GM18517 (cell line): Measurements from ENCODE around the gene OXSM.
A peak's percentile ranks its signal among the peaks of the same experiment; 100 is the strongest.

Experiments
- ATAC-seq: cut with Tn5 transposase; IDR thresholded peaks from one replicate; pipeline ENCODE4 v1.9.1; 2021; ENCODE audit warnings: mild to moderate bottlenecking, moderate library complexity; ENCODE audit not compliant: unreplicated experiment

The OXSM gene

DNA sequence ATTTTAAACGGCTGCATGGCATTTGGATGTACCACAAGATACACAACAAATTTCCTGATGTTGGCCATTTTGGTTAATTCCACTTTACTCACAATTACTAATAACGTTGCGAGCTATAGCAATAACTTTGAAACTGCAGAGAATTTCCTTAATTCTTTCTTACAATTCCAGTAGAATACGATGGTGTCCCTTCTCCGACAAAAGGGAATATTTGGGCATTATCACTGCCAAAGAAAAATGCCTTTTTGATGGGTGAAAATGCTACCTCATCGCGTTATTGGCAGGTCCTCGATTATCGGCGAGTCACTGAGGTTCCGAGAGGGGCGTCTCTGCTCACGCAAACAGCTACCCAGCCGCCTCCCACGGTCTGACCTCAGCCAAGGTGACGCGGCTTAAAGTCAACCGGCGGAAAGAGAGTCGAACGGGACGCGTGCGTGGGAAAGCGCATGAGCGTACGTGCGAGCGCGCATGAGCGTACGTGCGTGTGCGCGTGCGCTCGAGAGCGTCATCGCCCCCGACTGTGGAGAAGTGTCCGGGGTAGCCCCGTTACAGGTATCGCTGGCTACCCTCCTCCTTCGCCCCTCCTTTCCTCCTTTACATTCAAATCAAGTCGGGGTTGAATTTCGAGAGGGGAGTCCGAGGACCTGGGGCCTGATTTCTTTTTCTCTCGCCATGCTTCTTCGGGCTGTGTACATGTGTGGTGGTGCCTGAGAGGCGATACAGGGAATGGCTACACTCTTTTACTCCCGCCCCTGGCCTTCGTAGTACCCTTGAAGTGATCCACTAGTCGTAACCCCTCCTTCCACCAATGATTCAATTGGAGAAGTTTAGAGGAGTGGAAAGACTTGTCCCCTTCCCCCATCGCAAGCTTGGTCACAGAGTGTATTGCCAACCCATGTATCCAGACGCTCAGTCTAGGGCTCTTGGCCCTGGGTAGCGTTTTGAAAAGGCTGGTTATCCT is at the start of gene OXSM:
Gene OXSM (plus strand): TSS at position 495 of the 961 bp plus-strand sequence. CDS start 931 bp downstream, outside the sequence.
- peak; percentile 90 for ATAC-seq

DNA sequence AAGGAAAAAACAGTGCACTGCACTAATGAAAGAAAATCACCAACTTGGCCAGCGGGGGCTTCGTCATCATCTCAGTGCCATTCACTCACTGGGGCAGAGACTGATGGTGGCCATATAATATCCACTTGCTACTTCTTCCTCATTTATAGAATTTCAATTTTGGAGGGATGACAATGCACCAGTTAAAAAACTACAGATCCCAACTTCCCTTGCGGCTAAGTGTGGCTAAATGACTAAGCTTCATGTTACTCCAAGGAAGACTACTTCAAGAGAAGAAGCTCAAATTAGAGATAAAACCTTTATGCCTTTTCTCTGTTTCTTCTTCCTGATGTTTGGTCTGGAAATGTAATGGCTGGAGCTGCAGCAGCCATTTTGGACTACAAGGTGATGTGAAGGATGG is 45.4 kb upstream of the OXSM start:
- ATAC-seq: no peak

DNA sequence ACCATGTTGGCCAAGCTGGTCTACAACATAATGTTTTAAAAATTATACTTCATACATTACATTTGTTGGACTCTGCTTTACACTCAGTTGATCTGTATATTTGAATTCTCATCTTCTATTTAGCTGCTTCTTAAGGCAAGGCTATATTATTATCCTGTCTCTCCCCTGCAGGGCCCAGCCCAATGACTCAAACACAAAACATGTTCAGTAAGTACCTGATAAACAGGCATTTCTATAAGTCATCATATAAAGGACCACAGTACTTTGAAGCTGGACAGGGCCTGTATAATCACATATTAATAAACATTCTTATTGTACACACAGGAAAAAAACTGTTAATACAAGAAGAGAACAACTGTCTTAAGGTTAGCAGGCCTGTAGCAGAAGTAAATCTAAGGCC is 42.9 kb upstream of the OXSM start:
- ATAC-seq: no peak

DNA sequence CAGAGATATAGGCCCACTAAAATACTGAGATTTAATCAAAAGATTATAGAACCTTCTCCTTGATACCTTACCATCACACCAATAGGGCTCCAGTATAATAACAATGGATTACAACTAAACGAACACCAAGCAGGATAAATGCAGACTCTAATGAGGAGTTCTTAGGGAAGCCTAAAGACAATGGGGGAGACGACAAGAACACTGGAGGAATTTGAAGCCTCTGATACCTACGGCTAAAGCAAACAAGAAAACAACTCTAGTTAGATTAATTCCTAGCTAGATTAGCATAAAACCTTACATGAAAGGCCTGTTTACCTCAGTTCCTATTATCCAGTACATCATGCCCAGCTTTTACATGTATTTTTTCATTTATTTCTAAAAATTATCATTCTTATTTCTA is 41.7 kb upstream of the OXSM start:
- no peak for ATAC-seq

DNA sequence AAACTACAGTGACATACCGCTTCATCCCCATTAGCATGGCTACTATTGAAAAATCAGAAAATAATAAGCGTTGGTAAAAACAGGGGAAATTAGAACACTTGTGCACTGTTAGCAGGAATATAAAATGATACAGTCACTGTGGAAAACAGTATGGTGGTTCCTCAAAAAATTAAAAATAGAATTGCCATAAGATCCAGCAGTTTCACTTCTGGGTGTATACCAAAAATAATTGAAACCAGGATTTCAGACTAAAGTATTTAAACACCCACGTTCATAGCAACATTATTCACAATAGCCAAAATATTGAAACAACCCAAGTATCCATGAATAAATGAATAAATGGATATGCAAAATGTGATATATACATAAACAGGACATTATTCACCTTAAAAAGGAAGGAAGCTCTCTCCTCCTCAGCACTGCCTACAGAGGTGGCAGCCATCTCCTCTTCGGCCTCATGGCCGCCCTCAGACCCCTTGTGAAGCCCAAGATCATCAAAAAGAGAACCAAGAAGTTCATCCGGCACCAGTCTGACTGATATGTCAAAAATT is 40.8 kb upstream of the OXSM start:
- ATAC-seq: no peak

DNA sequence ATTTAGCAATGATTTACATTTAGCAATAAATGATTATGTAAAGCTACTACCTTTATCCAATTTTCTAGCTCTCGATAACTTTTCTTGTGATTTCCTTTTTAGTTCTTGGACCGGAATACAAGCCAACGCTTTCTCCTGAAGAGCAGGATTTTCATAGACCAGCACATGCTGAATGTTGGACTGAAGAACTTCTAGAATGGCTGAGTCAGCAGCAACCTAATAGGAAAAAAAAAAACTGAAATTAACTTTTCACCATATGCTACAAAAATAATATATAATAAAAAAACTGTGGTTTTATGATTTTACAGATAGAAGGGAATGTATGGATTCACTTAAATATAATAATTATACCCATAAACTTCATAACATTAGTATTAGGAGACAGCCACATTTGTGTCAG is 38.8 kb upstream of the OXSM start:
- ATAC-seq: no peak

DNA sequence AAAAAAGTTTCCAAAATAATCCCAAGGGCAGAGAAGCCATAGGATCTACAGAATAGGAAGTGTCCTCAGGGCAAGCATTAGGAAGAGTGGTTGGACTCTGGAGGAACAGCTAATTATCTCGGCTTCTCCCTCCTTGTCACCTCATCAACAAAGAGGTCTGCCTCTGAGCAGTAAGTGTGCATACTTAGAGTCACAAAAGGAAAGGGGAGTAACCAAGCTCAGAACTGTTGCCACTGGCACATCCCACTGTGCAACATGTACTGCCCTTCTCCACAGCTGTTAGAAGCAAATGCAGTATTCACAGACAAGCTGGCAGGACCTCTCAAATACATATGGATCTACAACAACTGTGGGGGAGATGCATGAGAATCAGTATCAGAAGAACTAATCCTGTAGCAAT is 38.2 kb upstream of the OXSM start:
- ATAC-seq: no peak

DNA sequence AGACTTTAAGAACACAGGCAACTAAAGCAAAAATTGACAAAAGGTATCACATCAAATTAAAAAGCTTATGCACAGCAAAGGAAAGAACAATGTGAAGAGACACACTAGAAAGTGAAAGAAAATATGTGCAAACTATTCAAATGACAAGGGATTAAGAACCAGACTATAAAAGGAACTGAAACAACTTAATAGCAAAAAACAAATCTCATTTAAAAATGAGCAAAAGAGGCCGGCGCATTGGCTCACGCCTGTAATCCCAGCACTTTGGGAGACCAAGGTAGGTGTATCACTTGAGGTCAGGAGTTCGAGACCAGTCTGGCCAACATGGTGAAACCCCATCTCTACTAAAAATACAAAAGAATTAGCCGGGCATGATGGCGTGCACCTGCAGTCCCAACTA is 21.0 kb upstream of the OXSM start:
- peak; percentile 95 for ATAC-seq

DNA sequence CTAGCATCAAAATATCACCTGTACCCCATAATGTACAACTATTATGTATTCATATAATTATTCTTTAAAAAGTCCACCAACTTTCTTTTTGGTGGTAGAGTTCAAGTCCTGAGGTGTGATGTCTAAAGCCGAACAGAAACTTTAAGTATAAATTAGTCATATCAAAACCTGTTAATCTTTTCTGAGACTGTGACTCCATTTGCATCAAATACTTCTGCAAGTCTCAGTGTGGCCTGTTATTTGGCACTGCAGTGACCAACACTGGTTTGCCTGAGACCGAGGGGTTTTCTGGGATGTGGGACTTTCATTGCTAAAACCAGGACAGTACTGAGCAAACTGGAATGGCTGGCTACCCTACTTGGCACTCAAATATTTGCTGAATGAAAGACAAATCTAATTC is 14.0 kb upstream of the OXSM start:
- ATAC-seq: no peak

DNA sequence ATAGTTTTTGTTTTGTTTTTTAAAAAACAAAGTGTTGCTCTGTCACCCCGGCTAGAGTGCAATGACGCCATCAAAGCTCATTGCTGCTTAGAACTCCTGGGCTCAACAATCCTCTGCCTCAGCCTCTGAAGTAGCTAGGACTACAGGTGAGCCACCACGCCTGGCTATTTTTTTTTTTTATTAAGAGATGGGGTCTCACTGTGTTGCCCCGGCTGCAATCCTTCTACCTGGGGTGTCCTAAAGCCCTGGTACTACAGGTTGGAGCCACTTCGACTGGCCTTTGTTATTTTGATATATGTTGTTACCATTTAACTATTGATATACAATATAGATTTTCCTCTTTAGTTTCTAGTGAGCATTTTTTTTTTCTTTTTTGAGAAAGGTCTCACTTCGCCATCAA is 9.3 kb upstream of the OXSM start:
- ATAC-seq: no peak

DNA sequence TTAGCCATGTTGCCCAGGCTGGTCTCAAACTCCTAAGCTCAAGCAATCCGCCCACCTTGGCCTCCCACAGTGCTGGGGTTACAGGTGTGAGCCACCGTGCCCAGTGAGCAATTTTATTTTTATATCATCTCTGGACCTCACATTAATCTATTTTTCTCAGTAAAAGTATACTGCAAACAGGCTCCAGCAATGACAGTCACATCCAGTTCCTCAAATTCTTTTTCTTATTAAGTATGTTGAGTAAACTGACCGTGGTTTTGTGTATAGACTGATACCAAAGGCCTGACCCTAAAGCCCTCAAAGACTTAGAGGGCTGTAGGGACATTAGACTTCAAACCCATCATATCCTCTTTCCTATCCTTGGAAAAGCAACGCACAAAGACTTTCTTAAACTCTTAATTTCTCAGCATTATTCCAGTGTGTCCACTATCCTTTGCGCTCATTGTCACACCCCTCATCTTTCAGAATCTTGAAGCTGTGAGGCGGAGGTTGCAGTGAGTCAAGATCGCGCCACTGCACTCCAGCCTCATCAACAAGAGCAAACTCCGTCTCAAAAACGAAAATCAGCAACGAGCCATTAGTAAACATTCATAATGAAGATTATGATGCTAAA is 8.6 kb upstream of the OXSM start:
- ATAC-seq: no peak

DNA sequence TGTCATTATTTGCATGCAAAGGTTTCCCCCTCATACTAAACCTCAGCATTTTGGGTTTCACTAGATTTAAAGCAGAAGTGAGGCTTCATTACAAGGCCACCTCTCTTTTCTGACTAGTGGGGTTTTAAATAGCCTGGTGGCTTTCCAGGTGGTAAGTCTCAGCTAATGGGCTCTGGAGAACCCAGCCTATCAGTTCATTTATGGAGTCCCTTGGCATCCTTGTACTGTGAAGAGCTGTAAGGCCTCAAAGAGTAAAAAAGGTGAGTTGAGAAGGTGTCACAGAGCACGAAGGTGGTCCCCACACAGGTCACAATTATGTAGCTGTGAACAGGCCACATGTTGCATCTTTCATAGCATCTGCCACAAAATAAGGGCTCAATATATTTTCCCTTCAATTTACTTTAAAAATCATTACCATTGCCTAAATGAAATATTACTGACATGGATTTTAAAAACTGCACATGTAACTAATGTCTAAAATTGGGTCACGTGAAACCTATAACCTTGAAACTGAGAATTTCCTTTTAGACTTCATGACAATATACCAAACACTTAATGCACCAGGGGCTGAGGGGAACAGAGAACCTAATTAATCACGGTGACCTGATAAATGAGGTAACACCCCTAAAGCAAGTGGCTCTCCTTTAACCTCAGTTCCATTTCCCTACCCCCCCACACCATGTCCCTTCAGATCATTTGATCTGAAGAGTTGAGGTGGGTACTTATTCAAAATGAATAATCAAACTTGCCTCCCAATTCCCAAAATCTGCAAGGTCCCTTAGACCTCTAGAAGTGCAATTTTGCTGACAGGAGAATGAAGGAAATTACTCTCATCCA is 7.9 kb upstream of the OXSM start:
- peak; percentile 73 for ATAC-seq

DNA sequence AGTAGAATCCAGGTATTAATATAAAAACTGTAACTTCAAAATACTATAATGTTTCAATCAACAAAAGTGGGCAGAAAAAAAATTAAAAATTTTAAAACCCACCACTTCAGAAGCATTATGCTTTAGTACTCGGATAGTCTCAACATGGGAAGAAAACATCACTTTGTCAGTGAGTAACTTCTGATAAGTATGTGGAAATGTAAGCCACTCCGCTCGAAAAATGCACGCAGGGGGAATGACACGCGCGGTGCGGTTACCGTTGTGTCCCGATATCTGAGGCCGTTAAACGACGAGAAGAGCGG is 7.3 kb upstream of the OXSM start:
- ATAC-seq: no peak

DNA sequence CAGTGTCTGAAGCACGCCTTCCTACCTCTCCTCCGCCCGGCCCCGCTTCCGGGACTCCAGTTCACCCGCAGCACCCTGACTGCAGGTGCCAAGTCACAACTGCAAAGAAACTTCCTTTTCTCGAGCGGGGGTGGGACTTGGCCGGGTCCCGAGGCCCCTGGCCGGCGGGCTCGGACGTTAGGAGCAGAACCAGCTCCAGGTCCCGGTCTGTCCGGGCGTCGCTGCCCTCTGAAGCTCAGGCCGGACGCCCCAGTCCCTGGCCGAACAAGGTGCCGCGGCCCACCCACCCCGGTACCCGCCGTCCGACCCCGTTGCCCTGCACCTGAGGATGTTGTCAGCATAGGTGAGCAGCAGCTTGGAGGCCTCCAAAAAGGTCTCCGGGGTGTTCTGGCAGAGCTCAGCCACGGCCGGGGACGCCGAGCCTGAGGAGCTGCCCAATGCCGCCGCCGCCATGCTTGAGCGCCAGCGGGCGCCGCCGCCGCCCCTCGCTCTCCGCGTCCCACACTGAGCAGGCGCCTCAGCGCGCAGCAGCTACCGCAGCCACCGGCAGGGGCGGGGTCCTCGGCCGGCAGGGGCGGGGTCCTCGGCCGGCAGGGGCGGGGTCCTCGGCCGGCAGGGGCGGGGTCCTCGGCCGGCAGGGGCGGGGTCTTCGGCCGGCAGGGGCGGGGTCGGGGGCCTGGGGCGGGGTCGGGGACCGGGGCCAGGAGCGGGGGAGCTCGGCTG is 6.8 kb upstream of the OXSM start, which contains the start of gene NGLY1:
Gene NGLY1 (minus strand): TSS at position 506 of the 723 bp plus-strand sequence. CDS start 53 bp downstream, at position 453.
- peak; percentile 57 for ATAC-seq

DNA sequence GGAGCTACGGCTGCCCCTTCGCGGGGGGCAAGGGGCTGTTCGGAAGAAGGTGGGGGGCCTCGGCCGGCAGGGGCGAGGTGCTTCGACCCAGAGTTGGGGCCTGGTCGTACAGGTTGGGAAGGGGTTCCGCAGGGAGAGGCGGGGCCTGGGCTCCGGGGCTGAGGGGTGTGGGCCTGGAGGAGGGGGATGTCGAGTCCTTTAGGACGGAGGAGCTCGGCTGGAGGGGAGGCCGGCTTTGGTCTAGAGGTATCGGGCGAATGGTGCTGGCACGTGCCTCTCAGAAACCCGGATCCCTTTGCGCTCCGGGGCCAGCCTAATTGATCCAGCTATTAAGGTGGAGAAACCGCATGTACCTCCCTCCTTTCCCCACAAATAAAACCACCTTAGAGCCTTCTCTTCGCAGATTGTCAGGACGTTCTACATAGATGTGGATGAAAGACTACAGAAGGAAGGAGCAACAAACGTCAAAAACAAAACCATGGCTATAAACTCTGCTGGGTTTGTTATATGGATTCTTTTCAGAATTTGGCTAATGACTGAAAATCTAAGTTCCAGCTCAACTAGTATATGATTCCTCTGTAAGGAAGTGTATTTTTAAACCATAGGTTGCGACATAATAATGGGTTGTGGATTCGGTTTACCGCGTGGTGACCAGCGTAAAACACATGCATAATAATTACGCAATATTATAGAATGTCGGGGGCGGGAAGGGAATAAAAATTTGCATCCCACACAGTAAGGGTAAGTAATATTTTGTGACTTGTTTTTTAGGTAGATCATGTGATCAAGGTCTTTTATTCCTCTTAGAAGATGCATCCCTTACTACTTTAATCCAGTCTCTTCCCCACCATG is 6.0 kb upstream of the OXSM start:
- peak; percentile 23 for ATAC-seq

DNA sequence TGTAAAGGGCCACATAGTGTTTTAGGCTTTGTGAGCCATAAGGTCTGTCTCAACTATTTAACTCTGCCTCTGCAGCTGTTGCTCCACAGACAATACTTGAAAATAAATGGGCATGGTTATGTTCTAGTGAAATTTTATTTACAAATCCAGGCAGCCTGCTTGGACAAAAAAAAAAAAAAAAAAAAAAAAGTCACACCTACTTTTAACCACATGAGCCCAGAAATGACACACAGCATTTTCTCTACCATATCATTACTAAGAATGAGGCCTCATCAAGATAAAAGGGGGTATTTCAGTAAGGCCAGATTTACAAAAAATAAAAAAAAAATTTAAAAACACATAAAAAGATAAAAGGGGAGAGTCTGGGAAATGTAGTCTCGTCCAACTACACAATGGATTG is 4.9 kb upstream of the OXSM start:
- no peak for ATAC-seq

DNA sequence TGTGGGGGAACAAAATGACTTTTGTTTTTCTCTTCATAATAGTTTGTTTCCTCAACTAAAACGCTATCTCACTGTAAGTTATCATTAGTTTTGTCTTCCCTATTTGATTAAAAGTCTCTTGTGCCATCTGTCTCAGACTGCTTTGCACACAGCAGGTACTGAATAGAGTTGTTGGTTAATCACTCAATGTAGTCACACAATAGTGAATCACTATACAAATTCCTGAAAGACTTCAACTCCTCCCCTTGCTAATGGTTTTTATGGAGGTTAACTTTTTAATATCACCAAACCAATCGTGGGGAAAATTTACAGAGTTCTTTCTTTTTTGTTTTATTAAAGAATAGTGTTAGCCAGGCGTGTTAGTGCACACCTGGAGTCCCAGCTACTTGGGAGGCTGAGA is 4.1 kb upstream of the OXSM start:
- no peak for ATAC-seq

DNA sequence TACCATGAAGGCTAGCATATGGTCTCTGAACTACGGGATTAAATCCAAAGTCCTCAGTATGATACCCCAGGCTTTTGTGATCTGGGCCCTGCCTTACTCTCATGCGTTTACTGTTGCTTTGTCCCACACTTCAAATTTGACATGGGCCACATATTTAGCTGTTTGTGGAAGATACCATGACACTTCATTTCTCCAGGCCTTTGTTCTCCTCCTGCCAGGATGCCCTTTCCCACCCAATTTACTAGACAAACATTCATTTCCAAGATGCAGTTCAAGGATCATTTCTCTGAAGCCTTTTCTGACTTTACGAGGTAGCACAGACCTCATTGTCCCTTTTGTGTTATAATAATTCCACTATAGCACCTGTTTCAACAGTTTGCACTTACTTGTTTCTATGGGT is 2.2 kb upstream of the OXSM start:
- ATAC-seq: no peak

DNA sequence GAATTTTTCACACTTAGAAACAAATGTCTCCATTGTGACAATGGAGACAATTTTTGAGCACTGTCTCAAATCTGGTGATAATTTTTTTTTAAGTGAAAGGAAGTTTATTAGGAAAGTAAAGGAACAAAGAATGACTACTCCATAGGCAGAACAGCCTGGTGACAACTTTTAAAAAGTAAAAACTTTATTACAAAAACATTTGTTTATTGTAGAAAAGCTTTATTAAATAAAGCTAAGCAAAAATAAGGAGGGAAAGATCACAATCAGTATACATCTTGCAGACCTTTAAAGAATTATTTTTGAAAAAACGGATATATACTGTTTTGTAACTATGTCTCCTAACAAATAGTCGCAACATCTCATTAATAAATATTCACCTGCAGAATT is 688 bp upstream of the OXSM start:
- no peak for ATAC-seq

DNA sequence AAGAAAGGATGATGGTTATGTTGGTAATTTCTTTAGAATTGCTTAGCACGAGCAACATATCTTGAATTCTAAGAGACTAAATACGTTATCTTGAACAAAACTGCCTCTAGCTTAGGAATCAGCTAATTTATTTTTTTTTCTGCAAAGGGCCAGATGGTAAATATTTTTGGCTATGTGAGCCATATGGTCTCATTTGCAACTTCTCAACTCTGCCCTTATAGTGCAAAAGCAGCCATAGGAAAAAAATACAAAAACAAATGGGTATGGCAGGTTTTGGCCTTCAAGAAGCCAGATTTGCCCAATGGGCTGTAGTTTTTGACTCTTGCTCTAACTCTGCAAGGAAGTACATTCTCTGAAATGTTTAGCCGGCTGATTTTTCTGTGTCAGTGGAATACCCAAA is 11.9 kb downstream of the OXSM start:
- ATAC-seq: no peak
